ENCODE results near the gene CRIM1. TPM values are rescaled to one million over a fixed set of nuclear protein-coding genes. Genes with fewer than 3 reads are reported as not detected.
A peak's percentile ranks its signal among the peaks of the same experiment; 100 is the strongest.

CRIM1 gene
- total RNA-seq, 1 experiment from 2014 or later: 27.6 TPM

GRCh38 chr2:36351736-36352349, 3.7 kb upstream of the CRIM1 start:
- Histone ChIP-seq H3K4me1 (ENCODE audit: insufficient read depth, low read length) (peaks cover 8% of the 10 kb centered on the region; the same call in 1 of the 2 replicates), H3K9ac (ENCODE audit: extremely low read depth, insufficient read length, low read length) (no peak overlapping the region), H3K4ac (ENCODE audit: low read depth, low read length) (no peak overlapping the region), H2BK120ac (ENCODE audit: low read depth, low read length, poor library complexity, severe bottlenecking) (no peak overlapping the region), H3K27ac (ENCODE audit: insufficient read length, low read depth, low read length) (no peak overlapping the region), H3T11ph (ENCODE audit: low read length) (no peak overlapping the region), H3K23ac (ENCODE audit: insufficient read length, low read depth, low read length) (no peak overlapping the region), H2AK5ac (ENCODE audit: insufficient read length, low read length) (no peak overlapping the region), H3K4me2 (ENCODE audit: insufficient read depth, insufficient read length, low read length) (no peak overlapping the region), H2BK5ac (ENCODE audit: insufficient read length, low read length) (no peak overlapping the region), H3K79me1 (ENCODE audit: insufficient read depth, low read depth, low read length, poor library complexity, severe bottlenecking) (no peaks in the 10 kb centered on the region), H4K20me1 (ENCODE audit: control insufficient read depth, insufficient read depth, insufficient read length) (no peaks in the 10 kb centered on the region), H3K79me2 (ENCODE audit: insufficient read depth, low read length) (peaks cover 4% of the 10 kb centered on the region; the same call in 1 of the 2 replicates), H3K18ac (ENCODE audit: insufficient read length, low read depth, low read length) (no peak overlapping the region), H2BK12ac (ENCODE audit: insufficient read length, low read depth, low read length) (no peak overlapping the region), H4K91ac (ENCODE audit: insufficient read length, low read depth, low read length) (no peak overlapping the region), H3K27me3 (ENCODE audit: insufficient read depth, low read length) (peaks cover 3% of the 10 kb centered on the region; the same call in 1 of the 2 replicates), H2BK20ac (ENCODE audit: low read depth, low read length, poor library complexity, severe bottlenecking) (no peak overlapping the region), H4K8ac (replicated peaks; ENCODE audit: insufficient read length, low read depth, low read length) (no peak overlapping the region), H2AFZ (ENCODE audit: low read length) (no peak overlapping the region), H3K14ac (ENCODE audit: insufficient read depth, low read length) (no peak overlapping the region), H3K23me2 (ENCODE audit: insufficient read length, low read depth, low read length, poor library complexity, severe bottlenecking) (peaks cover 8% of the 10 kb centered on the region), H3K9me3 (ENCODE audit: control insufficient read depth, low read depth, low read length) (no peaks in the 10 kb centered on the region), H2BK15ac (ENCODE audit: low read depth, low read length) (no peak overlapping the region), H3K56ac (ENCODE audit: insufficient read length, low read depth, low read length) (no peak overlapping the region), H4K5ac (ENCODE audit: insufficient read length, low read depth, low read length) (no peak overlapping the region)
- H3K4me1 Mint-ChIP-seq: peaks cover 24% of the 10 kb centered on the region in 2 experiments
- no CpG with 5 or more reads among the region's 10 CpGs for WGBS (ENCODE audit: extremely low coverage, insufficient read length, low lambda C conversion rate)
- no peaks in the 10 kb centered on the region; a peak in 1 of 5 replicates for H3K9me3 Mint-ChIP-seq
- peaks cover 16% of the 10 kb centered on the region for H3K27me3 Mint-ChIP-seq (ENCODE audit: low read depth)
- H3K4me3 Mint-ChIP-seq: no peak overlapping the region
- H3K36me3 Mint-ChIP-seq (ENCODE audit: insufficient read depth in 1 of 3, low read depth in 3 of 3): no peaks in the 10 kb centered on the region; a peak in 2 of 7 replicates
- H3K27ac Mint-ChIP-seq: no peak overlapping the region
- peak; percentile 36 for DNase-seq
- peak; percentile 70 for TF ChIP-seq CTCF (conservative IDR thresholded peaks at IDR 0.05)
